ENCODE measurements around the gene PANX3.

- no peak for TF ChIP-seq CTCF (conservative IDR thresholded peaks at IDR 0.05; ENCODE audit: low read depth, low read length)
- no peak for TF ChIP-seq POLR2A (IDR thresholded peaks at IDR 0.05; ENCODE audit: low read depth, low read length)
- no peak for TF ChIP-seq MXI1 (IDR thresholded peaks at IDR 0.05; ENCODE audit: borderline replicate concordance, low read depth, low read length)
- no peak for TF ChIP-seq USF2 (IDR thresholded peaks at IDR 0.05; ENCODE audit: low read depth, low read length)
- TF ChIP-seq RFX5 (IDR thresholded peaks at IDR 0.05; ENCODE audit: low read depth, low read length) = no peak
- no peak for TF ChIP-seq BHLHE40 (IDR thresholded peaks at IDR 0.05; ENCODE audit: low read depth, low read length)
- no peak for TF ChIP-seq RCOR1 (IDR thresholded peaks at IDR 0.05; ENCODE audit: insufficient replicate concordance, low read length)
- TF ChIP-seq RAD21 (IDR thresholded peaks at IDR 0.05; ENCODE audit: low read length) = no peak
Observed at GRCh38 chr11:124591430-124591829, 19.8 kb upstream of the PANX3 start.
